22Rv1 (cell line): Measurements from ENCODE around the gene HSD17B1.

ENCODE experiments used
- H3K27ac ChIP-seq: fragments of 450-650 bp; 2 replicates; pipeline ENCODE4 v1.5.1; 2017
- ZFX ChIP-seq: fragments of 450-650 bp; IDR thresholded peaks from 2 replicates; pipeline ENCODE4 v1.6.1; 2017; ENCODE audit warnings: antibody characterized with exemption, borderline replicate concordance
- TF ChIP-seq, protein P1 (sequence below): fragments of 450-650 bp; IDR thresholded peaks from 2 replicates; pipeline ENCODE4 v1.5.1; 2017; ENCODE audit warnings: mild to moderate bottlenecking

Gene HSD17B1

DNA sequence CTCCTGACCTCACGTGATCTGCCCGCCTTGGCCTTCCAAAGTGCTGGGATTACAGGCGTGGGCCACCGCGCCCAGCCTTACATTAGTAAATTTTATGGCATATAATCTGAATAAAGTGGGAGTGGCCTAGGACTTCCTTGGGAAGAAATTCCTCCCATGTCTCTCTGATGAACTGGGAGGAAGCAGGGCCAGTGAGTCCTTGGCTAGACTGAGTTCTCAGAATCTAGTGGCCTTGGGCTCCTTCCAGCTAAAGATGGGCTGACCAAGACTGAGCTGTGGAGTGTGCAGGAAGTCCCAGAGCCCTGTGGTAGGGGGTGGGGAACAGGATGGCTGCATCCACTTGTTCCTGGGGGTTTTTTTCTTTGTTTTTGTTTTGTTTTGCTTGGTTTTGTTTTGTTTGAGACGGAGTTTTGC lies 26.7 kb upstream of the HSD17B1 start:
- no peak overlapping the region for H3K27ac ChIP-seq
- no peak for TF ChIP-seq ZFX
- TF ChIP-seq, protein P1, sequence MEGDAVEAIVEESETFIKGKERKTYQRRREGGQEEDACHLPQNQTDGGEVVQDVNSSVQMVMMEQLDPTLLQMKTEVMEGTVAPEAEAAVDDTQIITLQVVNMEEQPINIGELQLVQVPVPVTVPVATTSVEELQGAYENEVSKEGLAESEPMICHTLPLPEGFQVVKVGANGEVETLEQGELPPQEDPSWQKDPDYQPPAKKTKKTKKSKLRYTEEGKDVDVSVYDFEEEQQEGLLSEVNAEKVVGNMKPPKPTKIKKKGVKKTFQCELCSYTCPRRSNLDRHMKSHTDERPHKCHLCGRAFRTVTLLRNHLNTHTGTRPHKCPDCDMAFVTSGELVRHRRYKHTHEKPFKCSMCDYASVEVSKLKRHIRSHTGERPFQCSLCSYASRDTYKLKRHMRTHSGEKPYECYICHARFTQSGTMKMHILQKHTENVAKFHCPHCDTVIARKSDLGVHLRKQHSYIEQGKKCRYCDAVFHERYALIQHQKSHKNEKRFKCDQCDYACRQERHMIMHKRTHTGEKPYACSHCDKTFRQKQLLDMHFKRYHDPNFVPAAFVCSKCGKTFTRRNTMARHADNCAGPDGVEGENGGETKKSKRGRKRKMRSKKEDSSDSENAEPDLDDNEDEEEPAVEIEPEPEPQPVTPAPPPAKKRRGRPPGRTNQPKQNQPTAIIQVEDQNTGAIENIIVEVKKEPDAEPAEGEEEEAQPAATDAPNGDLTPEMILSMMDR = no peak

DNA sequence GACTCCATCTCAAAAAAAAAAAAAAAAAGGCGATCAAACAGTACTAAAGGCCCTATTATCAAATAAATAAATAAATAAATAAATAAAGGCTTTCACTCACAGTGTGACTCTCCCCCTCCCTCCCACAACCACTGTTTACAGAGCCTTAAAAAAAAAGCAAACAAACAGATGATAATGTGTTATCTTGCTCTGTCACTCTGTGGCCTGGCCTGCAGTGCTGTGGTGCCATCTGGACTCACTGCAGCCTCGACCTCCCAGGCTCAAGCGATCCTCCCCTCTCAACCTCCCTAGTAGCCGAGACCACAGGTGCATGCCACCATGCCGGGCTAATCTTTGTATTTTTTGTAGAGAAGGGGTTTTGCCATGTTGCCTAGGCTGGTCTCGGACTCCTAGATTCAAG lies 24.8 kb upstream of the HSD17B1 start:
- no peak overlapping the region for H3K27ac ChIP-seq
- TF ChIP-seq ZFX = no peak
- TF ChIP-seq, protein P1 = no peak

DNA sequence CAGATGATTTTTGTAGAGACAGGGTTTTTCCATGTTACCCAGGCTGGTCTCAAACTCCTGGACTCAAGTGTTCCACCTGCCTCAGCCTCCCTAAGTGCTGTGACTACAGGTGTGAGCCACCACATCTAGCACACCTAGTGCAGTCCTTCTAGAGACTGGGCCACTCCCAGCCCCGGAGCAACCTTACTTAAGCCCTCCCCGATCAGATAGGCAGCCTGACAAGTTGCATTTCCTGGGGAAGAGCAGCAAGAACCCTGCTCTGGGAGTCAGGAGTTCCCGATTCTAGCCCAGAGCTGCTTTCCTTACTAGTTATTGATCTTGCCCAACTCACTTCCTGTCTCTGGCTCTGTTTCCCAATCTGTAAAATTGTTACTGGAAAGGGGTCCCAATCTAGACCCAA lies 23.7 kb upstream of the HSD17B1 start:
- no peak overlapping the region for H3K27ac ChIP-seq
- TF ChIP-seq ZFX = no peak
- TF ChIP-seq, protein P1 = no peak

DNA sequence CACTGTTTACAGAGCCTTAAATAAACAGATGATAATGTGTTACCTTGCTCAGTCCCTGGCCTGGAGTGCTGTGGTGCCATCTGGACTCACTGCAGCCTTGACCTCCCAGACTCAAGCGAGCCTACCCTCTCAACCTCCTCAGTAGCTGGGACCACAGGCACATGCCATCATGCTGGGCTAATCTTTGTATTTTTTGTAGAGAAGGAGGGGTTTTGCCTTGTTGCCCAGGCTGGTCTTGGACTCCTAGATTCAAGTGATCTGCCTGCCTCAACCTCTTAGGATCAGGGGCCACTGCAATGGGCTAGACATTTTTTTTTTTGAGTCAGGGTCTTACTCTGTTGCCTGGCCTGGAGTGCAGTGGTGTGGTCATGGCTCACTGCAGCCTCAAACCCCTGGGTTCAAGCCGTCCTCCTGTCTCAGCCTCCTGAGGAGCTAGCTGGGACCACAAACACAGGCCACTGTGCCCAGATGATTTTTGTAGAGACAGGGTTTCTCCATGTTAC lies 21.7 kb upstream of the HSD17B1 start:
- TF ChIP-seq, protein P1 = no peak
- TF ChIP-seq ZFX = no peak
- peak overlapping the region; percentile 45 for H3K27ac ChIP-seq

DNA sequence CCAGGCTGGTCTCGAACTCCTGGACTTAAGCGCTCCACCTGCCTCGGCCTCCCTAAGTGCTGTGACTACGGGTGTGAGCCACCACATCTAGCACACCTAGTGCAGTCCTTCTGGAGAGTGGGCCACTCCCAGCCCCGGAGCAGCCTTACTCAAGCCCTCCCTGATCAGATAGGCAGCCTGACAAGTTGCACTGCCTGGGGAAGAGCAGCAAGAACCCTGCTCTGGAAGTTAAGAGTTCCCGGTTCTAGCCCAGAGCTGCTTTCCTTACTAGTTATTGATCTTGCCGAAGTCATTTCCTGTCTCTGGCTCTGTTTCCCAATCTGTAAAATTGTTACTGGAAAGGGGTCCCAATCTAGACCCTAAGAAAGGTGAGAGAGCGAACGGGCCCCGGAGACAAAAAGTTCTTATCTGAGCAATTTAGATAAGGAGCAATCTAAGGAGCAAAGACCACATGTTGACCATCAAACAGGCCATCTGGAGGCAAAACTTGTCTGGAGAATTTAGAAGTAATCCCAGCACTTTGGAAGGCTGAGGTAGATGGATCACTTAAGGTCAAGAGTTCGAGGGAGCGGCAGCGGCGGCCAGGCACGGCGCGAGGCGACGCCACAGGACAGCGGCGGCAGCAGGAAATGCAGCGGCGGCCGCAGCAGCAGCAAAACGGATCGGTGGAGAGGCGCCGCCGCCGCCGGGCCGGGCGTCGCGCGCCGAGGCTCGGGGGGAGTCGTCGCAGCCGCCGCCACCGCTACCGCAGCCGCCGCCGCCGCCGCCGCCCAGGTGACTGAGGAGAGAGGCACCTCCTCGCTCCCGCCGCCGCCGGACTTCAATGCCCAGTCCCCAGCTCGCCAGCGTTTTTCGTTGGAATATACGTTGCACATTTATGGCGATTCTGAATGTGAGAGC lies 21.0 kb upstream of the HSD17B1 start:
- TF ChIP-seq, protein P1 = peak; percentile 70
- no peak for TF ChIP-seq ZFX
- H3K27ac ChIP-seq = peak overlapping the region; percentile 65

- H3K27ac ChIP-seq = peak overlapping the region; percentile 89
- no peak for TF ChIP-seq ZFX
These were observed 17.3 kb upstream of the HSD17B1 start for GRCh38 chr17:42535155-42536047.

GRCh38 chr17:42536048-42536371 lies 16.7 kb upstream of the HSD17B1 start, which contains the start of gene NAGLU:
Gene NAGLU (plus strand): TSS chr17:42536241. CDS start chr17:42536273, 32 bp downstream.
- TF ChIP-seq ZFX = no peak
- peak within 1 kb of the TSS; percentile 89 for H3K27ac ChIP-seq
